ENCODE data around the gene ARPP19. TPM values are rescaled to one million over a fixed set of nuclear protein-coding genes. Genes with fewer than 3 reads are reported as not detected.

ARPP19 gene
- polyA plus RNA-seq, 2 donors: 16.1 to 25.8 TPM

DNA sequence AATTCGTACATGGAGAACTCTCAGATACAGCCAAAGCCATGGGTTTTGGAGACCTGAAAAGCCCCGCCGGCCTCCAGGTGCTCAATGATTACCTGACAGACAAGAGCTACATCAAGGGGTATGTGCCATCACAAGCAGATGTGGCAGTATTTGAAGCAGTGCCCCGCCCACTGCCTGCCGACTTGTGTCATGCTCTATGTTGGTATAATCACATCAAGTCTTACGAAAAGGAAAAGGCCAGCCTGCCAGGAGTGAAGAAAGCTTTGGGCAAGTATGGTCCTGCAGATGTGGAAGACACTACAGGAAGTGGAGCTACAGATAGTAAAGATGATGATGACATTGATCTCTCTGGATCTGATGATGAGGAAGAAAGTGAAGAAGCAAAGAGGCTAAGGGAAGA lies 63.7 kb downstream of the ARPP19 start:
- 65 to 84% methylated on average over 6 of the region's 6 CpGs for whole genome bisulfite sequencing, 2 donors
- peak overlapping the region in 1 of 2 donors; percentile 22 for H3K27ac ChIP-seq (ENCODE audit: low read depth in 2 of 2, low read length in 1 of 2)
- no peaks in the 10 kb centered on the region for H3K9me3 ChIP-seq (ENCODE audit: control insufficient read depth in 2 of 2, insufficient read depth in 1 of 2, low read depth in 1 of 2, low read length in 1 of 2)

DNA sequence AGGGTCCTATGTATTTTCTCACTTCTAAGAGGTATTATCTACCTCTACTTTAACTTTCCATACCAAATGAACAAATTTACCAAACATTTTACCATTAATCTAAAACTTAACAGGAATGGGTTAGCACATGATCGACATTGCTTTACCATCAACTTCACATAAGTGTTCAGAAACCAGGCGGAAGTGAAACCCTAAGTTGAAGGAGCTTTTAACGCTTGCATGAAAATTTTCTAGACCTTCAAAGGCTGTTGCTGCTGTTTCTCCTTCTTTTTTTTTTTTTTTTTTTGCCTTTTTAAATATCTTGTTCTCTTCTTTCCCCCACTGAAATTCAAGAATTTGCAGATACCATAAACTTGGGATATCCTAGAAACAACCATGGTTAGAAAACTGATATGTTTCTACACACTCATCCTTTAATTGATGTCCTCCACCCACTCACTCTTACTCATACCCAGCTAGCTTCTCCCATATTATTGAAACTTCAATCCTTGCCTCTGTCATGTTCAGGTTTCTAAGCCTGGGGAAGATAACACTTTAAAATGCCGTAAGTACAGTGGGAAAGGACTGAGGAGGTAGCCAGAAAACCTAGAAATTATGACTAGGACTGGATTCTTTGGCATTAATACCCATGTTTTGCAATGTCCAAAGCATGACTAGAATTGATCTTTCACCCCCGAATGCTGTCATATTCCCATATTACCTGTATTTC lies 64.9 kb downstream of the ARPP19 start:
- no peak overlapping the region for H3K4me3 ChIP-seq (ENCODE audit: low read depth in 1 of 2, low read length in 2 of 2)
- H3K4me1 ChIP-seq (ENCODE audit: control insufficient read depth in 2 of 2, insufficient read depth in 2 of 2, low read length in 1 of 2): peaks cover 0 to 2% of the 10 kb centered on the region in 2 donors
- WGBS, 2 donors: 70 to 81% methylated on average over 5 of the region's 5 CpGs
- no peaks in the 10 kb centered on the region for H3K27me3 ChIP-seq (ENCODE audit: control insufficient read depth in 1 of 2, insufficient read depth in 2 of 2, low read length in 2 of 2)
- H3K9me3 ChIP-seq (ENCODE audit: control insufficient read depth in 2 of 2, insufficient read depth in 1 of 2, low read depth in 1 of 2, low read length in 1 of 2): no peaks in the 10 kb centered on the region
- H3K36me3 ChIP-seq (ENCODE audit: control insufficient read depth in 2 of 2, insufficient read depth in 2 of 2, low read length in 1 of 2): no peaks in the 10 kb centered on the region
- no peak overlapping the region for H3K27ac ChIP-seq (ENCODE audit: low read depth in 2 of 2, low read length in 1 of 2)

More for the DNA sequence above, 63.7 kb downstream of the ARPP19 start:
- Histone ChIP-seq H3K27me3 (ENCODE audit: control insufficient read depth in 1 of 2, insufficient read depth in 2 of 2, low read length in 2 of 2) (no peaks in the 10 kb centered on the region), H3K4me1 (ENCODE audit: control insufficient read depth in 2 of 2, insufficient read depth in 2 of 2, low read length in 1 of 2) (peaks cover 0 to 2% of the 10 kb centered on the region in 2 donors), H3K4me3 (ENCODE audit: low read depth in 1 of 2, low read length in 2 of 2) (no peak overlapping the region), H3K36me3 (ENCODE audit: control insufficient read depth in 2 of 2, insufficient read depth in 2 of 2, low read length in 1 of 2) (no peaks in the 10 kb centered on the region)

DNA sequence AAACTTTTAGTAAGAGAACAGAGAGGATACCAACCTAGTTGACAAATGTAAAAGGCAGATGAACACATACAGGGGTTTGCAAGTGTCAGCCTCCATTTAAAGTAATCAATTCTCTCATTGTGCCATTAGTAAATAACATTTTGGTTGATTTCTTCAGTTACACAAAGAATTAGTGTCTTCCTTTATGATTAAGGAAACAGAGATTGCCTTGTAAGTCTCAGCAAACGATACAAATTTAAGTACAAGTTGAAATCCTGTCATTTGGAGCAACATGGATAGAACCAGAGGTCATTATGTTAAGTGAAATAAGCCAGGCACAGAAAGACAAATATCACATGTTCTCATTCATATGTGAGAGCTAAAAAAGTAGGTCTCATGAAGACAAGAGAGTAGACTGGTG lies 66.2 kb downstream of the ARPP19 start:
- WGBS, 2 donors: 86% methylated on average over 1 of the region's 1 CpG
- Histone ChIP-seq H3K9me3 (ENCODE audit: control insufficient read depth in 2 of 2, insufficient read depth in 1 of 2, low read depth in 1 of 2, low read length in 1 of 2) (no peaks in the 10 kb centered on the region), H3K27ac (ENCODE audit: low read depth in 2 of 2, low read length in 1 of 2) (no peak overlapping the region), H3K4me3 (ENCODE audit: low read depth in 1 of 2, low read length in 2 of 2) (no peak overlapping the region), H3K36me3 (ENCODE audit: control insufficient read depth in 2 of 2, insufficient read depth in 2 of 2, low read length in 1 of 2) (no peaks in the 10 kb centered on the region), H3K4me1 (ENCODE audit: control insufficient read depth in 2 of 2, insufficient read depth in 2 of 2, low read length in 1 of 2) (peaks cover 0 to 2% of the 10 kb centered on the region in 2 donors), H3K27me3 (ENCODE audit: control insufficient read depth in 1 of 2, insufficient read depth in 2 of 2, low read length in 2 of 2) (no peaks in the 10 kb centered on the region)

DNA sequence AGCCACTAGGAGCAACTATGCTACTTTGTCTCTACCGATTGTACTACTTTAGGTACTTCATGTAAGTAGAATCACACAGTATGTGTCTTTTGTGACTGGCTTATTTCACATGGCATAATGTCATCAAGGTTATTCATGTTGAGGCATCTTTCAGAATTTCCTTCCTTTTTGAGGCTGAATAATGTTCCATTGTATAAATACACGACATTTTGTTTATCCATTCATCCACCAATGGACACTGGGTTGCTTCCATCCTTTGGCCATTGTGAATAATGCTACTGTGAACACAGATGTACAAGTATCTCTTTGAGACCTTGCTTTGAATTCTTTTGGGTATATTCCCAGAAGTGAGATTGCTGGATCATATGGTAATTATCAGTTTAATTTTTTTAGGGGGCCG lies 69.3 kb downstream of the ARPP19 start:
- WGBS, 2 donors: 86 to 91% methylated on average over 3 of the region's 3 CpGs
- H3K9me3 ChIP-seq (ENCODE audit: control insufficient read depth in 2 of 2, insufficient read depth in 1 of 2, low read depth in 1 of 2, low read length in 1 of 2): no peaks in the 10 kb centered on the region
- no peak overlapping the region for H3K4me3 ChIP-seq (ENCODE audit: low read depth in 1 of 2, low read length in 2 of 2)
- no peaks in the 10 kb centered on the region for H3K36me3 ChIP-seq (ENCODE audit: control insufficient read depth in 2 of 2, insufficient read depth in 2 of 2, low read length in 1 of 2)
- H3K4me1 ChIP-seq (ENCODE audit: control insufficient read depth in 2 of 2, insufficient read depth in 2 of 2, low read length in 1 of 2): no peaks in the 10 kb centered on the region
- H3K27me3 ChIP-seq (ENCODE audit: control insufficient read depth in 1 of 2, insufficient read depth in 2 of 2, low read length in 2 of 2): no peaks in the 10 kb centered on the region
- H3K27ac ChIP-seq (ENCODE audit: low read depth in 2 of 2, low read length in 1 of 2): no peak overlapping the region

DNA sequence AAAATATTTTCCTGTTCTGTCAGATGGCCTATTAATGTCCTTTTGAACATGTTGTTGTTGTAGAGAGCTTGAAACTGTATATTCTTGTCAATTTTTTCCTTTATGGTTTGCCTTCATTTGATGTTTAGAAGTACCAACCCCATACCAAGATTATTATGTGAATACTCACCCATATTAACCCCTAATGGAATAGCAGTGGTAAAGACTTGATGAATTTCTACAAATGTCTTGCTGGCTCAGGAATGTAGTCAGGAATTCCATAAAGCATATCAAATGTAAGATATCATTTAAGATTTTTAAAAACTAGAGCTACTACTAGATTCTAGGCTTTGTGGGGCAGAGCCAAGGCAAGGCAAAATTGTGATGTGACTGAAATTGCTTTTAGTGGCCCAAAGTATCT lies 70.1 kb downstream of the ARPP19 start:
- Histone ChIP-seq H3K27me3 (ENCODE audit: control insufficient read depth in 1 of 2, insufficient read depth in 2 of 2, low read length in 2 of 2) (no peaks in the 10 kb centered on the region), H3K9me3 (ENCODE audit: control insufficient read depth in 2 of 2, insufficient read depth in 1 of 2, low read depth in 1 of 2, low read length in 1 of 2) (no peaks in the 10 kb centered on the region), H3K4me3 (ENCODE audit: low read depth in 1 of 2, low read length in 2 of 2) (no peak overlapping the region), H3K4me1 (ENCODE audit: control insufficient read depth in 2 of 2, insufficient read depth in 2 of 2, low read length in 1 of 2) (no peaks in the 10 kb centered on the region), H3K36me3 (ENCODE audit: control insufficient read depth in 2 of 2, insufficient read depth in 2 of 2, low read length in 1 of 2) (no peaks in the 10 kb centered on the region), H3K27ac (ENCODE audit: low read depth in 2 of 2, low read length in 1 of 2) (no peak overlapping the region)

Other genes with a start within 250 kb of the ARPP19 start
- gene MYO5A, start 40.1 kb downstream of the ARPP19 start, polyA plus RNA-seq: 1 to 10 TPM; 1.6 to 1.9 TPM
- gene ATOSA, start 110.4 kb upstream of the ARPP19 start, polyA plus RNA-seq: 100 to 1,000 TPM in 1 of 2 donors, 10 to 100 TPM in 1; 28.1 to 104 TPM
- gene ONECUT1, start 221.3 kb upstream of the ARPP19 start, polyA plus RNA-seq: not detected